MCF 10A (cell line): ENCODE measurements around the gene ATXN10. TPM values are rescaled to one million over a fixed set of nuclear protein-coding genes. Genes with fewer than 3 reads are reported as not detected.

ENCODE experiments used
- BruUV-seq: library from RNA; stranded (reverse); fragments of 400-500 nt; replicated peaks from 2 replicates; lab custom pipeline; 2021; lab: Mats Ljungman, UMichigan
- CTCF ChIA-PET: fragments of 300-600 bp; sonication (Branson Sonifier 250); formaldehyde crosslinking; extraction: SDS; loops from one replicate; lab custom pipeline; 2021; ENCODE audit warnings: antibody characterized with exemption, inconsistent platforms; lab: Yijun Ruan, JAX
- POLR2A ChIA-PET: fragments of 300-600, 350-650 bp; sonication (Branson Sonifier 250); formaldehyde crosslinking; extraction: SDS; loops from one replicate; lab custom pipeline; 2020; ENCODE audit warnings: antibody characterized with exemption, inconsistent platforms; lab: Yijun Ruan, JAX
- DNase-seq: peaks from one replicate; pipeline ENCODE4 v3.0.0-alpha.2; 2018; ENCODE audit not compliant: unreplicated experiment
- H3K27ac Mint-ChIP-seq: one replicate; pipeline ENCODE4 v1.8.0; 2022; ENCODE audit warnings: mild to moderate bottlenecking, low read depth, mixed read lengths; ENCODE audit not compliant: unreplicated experiment
- H3K27me3 Mint-ChIP-seq: one replicate; pipeline ENCODE4 v1.8.0; 2022; ENCODE audit warnings: mixed read lengths; ENCODE audit not compliant: insufficient read depth, unreplicated experiment
- H3K36me3 Mint-ChIP-seq: one replicate; pipeline ENCODE4 v1.8.0; 2022; ENCODE audit warnings: mild to moderate bottlenecking, moderate library complexity, mixed read lengths; ENCODE audit not compliant: insufficient read depth, unreplicated experiment
- H3K4me1 Mint-ChIP-seq: one replicate; pipeline ENCODE4 v1.8.0; 2022; ENCODE audit warnings: mixed read lengths; ENCODE audit not compliant: insufficient read depth, unreplicated experiment
- H3K4me3 Mint-ChIP-seq: one replicate; pipeline ENCODE4 v1.8.0; 2022; ENCODE audit warnings: mild to moderate bottlenecking, moderate library complexity, mixed read lengths; ENCODE audit not compliant: unreplicated experiment
- H3K9me3 Mint-ChIP-seq: one replicate; pipeline ENCODE4 v1.8.0; 2022; ENCODE audit warnings: mixed read lengths; ENCODE audit not compliant: unreplicated experiment
- intact Hi-C: fragments of 100-400 bp; cut with micrococcal nuclease; formaldehyde crosslinking; loops from 2 replicates; pipeline ENCODE4 v1.14.1; 2022
- total RNA-seq: library from RNA; stranded (reverse); gene quantifications from 2 replicates; pipeline ENCODE4 v1.2.3, GENCODE V29; 2022
- TF ChIP-seq, protein P1 (sequence below): fragments of 200-600 bp; IDR thresholded peaks from one replicate; pipeline ENCODE4 v1.8.0; 2022; ENCODE audit warnings: antibody characterized with exemption, mild to moderate bottlenecking; ENCODE audit not compliant: unreplicated experiment

Gene ATXN10
- total RNA-seq, 1 experiment from 2014 or later, result 193 TPM

DNA sequence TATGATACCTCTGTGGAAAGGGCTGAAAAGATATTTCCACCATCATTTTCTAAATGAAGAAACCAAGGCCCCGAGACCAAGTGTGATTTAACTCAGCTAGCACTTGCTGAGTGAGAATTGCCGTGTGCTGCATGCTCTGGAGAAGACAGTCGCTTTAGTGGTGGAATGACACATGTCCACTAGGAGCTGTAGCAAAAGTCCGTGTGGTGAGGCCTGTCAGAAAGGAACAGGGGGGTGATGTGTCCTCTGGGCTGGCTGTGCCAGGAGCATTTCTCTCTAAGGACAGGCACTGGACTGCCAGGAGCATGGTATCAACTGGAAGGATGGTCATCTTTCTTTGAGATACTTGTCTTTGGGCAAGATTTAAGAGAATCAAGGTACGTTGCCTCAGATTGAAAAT is 72.8 kb downstream of the ATXN10 start:
- peaks cover 67% of the 10 kb centered on the region for H3K36me3 Mint-ChIP-seq
- no peak overlapping the region for H3K4me3 Mint-ChIP-seq
- H3K27ac Mint-ChIP-seq, result no peak overlapping the region
- intact Hi-C loops, result no loop called here
- ChIA-PET POLR2A (interaction anchor here (0.6 kb wide), 1 partner anchor 27 kb away, joined by 3 read pairs; no protein-coding TSS in a partner anchor), CTCF (interaction anchor here (0.6 to 1.4 kb wide), 4 partner anchors 12 to 250 kb away, joined by 3 to 4 read pairs (median 3); no protein-coding TSS in a partner anchor)
- no peaks in the 10 kb centered on the region for H3K9me3 Mint-ChIP-seq
- TF ChIP-seq, protein P1, sequence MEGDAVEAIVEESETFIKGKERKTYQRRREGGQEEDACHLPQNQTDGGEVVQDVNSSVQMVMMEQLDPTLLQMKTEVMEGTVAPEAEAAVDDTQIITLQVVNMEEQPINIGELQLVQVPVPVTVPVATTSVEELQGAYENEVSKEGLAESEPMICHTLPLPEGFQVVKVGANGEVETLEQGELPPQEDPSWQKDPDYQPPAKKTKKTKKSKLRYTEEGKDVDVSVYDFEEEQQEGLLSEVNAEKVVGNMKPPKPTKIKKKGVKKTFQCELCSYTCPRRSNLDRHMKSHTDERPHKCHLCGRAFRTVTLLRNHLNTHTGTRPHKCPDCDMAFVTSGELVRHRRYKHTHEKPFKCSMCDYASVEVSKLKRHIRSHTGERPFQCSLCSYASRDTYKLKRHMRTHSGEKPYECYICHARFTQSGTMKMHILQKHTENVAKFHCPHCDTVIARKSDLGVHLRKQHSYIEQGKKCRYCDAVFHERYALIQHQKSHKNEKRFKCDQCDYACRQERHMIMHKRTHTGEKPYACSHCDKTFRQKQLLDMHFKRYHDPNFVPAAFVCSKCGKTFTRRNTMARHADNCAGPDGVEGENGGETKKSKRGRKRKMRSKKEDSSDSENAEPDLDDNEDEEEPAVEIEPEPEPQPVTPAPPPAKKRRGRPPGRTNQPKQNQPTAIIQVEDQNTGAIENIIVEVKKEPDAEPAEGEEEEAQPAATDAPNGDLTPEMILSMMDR, result no peak
- BruUV-seq, result no TSS peak
- H3K4me1 Mint-ChIP-seq, result peaks cover 17% of the 10 kb centered on the region
- H3K27me3 Mint-ChIP-seq, result no peaks in the 10 kb centered on the region
- DNase-seq, result no peak

DNA sequence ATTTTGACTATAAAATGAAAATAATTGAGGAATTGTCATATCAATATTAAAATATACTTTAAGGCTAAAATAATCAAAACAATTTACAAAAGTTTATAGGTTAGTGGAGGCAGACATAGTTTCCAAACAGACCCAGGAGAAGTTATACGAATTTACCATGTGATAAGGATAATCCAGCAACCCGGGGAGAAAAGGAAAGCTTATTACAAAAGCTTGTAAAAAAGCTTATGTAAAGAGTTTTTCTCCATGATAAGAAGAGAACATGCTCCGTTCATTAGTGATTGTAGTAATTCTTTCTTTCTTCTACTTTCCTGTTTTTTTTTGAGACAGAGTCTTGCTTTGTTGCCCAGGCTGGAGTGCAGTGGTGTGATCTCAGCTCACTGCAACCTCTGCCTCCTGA is 79.0 kb downstream of the ATXN10 start:
- ChIA-PET CTCF (no interaction called here), POLR2A (interaction anchor here (0.6 kb wide), 1 partner anchor 11 kb away, joined by 3 read pairs; no protein-coding TSS in a partner anchor)
- DNase-seq, result no peak
- intact Hi-C loops, result no loop called here
- no peaks in the 10 kb centered on the region for H3K27me3 Mint-ChIP-seq
- no peak overlapping the region for H3K4me3 Mint-ChIP-seq
- no TSS peak for BruUV-seq
- no peaks in the 10 kb centered on the region for H3K4me1 Mint-ChIP-seq
- H3K9me3 Mint-ChIP-seq, result no peaks in the 10 kb centered on the region
- TF ChIP-seq, protein P1, result no peak
- peaks cover 56% of the 10 kb centered on the region for H3K36me3 Mint-ChIP-seq
- H3K27ac Mint-ChIP-seq, result no peak overlapping the region

DNA sequence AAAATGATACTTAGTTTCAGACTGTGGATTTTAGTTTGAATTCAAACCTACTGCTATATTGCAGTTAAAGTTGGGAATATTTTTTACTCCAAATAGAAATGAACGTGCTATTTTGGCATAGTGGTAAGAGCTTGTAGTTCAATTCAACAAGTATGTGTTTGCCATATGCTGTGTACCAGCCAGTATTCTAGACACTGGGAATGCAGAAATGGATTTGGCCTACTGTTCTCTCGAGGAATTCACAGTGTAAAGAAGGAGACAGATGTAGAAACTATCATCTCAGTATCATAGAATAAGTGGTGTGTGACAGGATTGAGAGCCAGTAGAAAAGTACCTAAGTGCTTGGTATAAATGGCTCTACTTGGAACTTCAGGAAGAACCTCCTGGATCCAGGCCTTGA is 80.4 kb downstream of the ATXN10 start:
- no peak for DNase-seq
- Mint-ChIP-seq H3K27me3 (no peaks in the 10 kb centered on the region), H3K4me1 (no peaks in the 10 kb centered on the region), H3K4me3 (no peak overlapping the region), H3K36me3 (peaks cover 54% of the 10 kb centered on the region), H3K27ac (no peak overlapping the region), H3K9me3 (no peaks in the 10 kb centered on the region)
- TF ChIP-seq, protein P1, result no peak
- intact Hi-C loops, result no loop called here
- POLR2A ChIA-PET, result interaction anchor here (0.7 to 1.0 kb wide), 3 partner anchors 8 to 16 kb away, joined by 3 read pairs; no protein-coding TSS in a partner anchor
- BruUV-seq, result no TSS peak
- CTCF ChIA-PET, result interaction anchor here (0.6 to 0.7 kb wide), 3 partner anchors 21 to 976 kb away, joined by 3 read pairs; no protein-coding TSS in a partner anchor

DNA sequence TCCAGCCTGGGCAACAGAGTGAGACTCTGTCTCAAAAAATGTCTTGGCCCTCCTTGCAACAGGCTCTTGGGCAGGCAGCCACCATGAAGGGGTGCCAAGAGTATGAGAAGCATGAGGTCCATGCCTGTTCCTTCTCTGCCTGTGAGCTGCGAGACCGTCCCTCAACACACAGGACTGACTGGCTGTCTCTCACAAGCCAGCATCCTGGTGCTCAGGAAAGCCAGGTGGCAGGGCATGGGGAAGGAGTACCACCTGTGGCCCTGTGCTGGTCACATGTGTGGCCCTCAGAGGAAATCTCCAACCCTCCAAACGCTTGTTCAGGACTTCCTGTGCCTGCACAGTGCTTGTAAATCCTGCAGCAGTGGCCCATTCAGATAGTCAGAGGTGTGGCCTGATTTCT is 83.2 kb downstream of the ATXN10 start:
- no TSS peak for BruUV-seq
- Mint-ChIP-seq H3K4me1 (no peaks in the 10 kb centered on the region), H3K4me3 (no peak overlapping the region), H3K36me3 (peaks cover 70% of the 10 kb centered on the region), H3K27me3 (no peaks in the 10 kb centered on the region), H3K9me3 (no peaks in the 10 kb centered on the region), H3K27ac (no peak overlapping the region)
- DNase-seq, result no peak
- intact Hi-C loops, result no loop called here
- ChIA-PET CTCF (interaction anchor here (0.6 kb wide), 1 partner anchor 240 kb away, joined by 3 read pairs; no protein-coding TSS in a partner anchor), POLR2A (no interaction called here)
- TF ChIP-seq, protein P1, result no peak
